HEK293T (cell line): Measurements from ENCODE around the gene FGGY.
"Not testable (repeated sequence)": the region's sequence is repeated elsewhere in the genome, so short reads cannot be mapped to it uniquely, and the experiment has no call there.

Experiments
- CTCF ChIA-PET: fragments of 350-600 bp; formaldehyde crosslinking; extraction: SDS; loops from one replicate; lab custom pipeline; 2021; ENCODE audit warnings: antibody characterized with exemption, inconsistent platforms; lab: Yijun Ruan, JAX
- POLR2A ChIA-PET: fragments of 350-600 bp; formaldehyde crosslinking; extraction: SDS; loops from one replicate; lab custom pipeline; 2020; ENCODE audit warnings: antibody characterized with exemption, inconsistent platforms; lab: Yijun Ruan, JAX
- DNase-seq: peaks from one replicate; pipeline ENCODE4 v3.0.0; 2012; ENCODE audit warnings: mixed read lengths; ENCODE audit errors: extremely low spot score
- ARNT ChIP-seq: fragments of 450-650 bp; IDR thresholded peaks from 2 replicates; pipeline ENCODE4 v1.6.1; 2017; ENCODE audit warnings: mild to moderate bottlenecking
- BHLHE40 ChIP-seq: fragments of 450-650 bp; IDR thresholded peaks from 2 replicates; pipeline ENCODE4 v1.6.1; 2016; ENCODE audit warnings: mild to moderate bottlenecking, moderate library complexity, borderline replicate concordance
- CTBP1 ChIP-seq: fragments of 450-650 bp; IDR thresholded peaks from 2 replicates; pipeline ENCODE4 v1.6.1; 2016; ENCODE audit warnings: borderline replicate concordance
- ELF4 ChIP-seq: fragments of 450-650 bp; IDR thresholded peaks from 2 replicates; pipeline ENCODE4 v1.6.1; 2017; ENCODE audit warnings: antibody characterized with exemption
- FOXA1 ChIP-seq: fragments of 450-650 bp; IDR thresholded peaks from 2 replicates; pipeline ENCODE4 v1.6.1; 2016; ENCODE audit warnings: mild to moderate bottlenecking
- FOXK2 ChIP-seq: fragments of 450-650 bp; IDR thresholded peaks from 2 replicates; pipeline ENCODE4 v1.6.1; 2016; ENCODE audit warnings: mild to moderate bottlenecking
- FOXM1 ChIP-seq: fragments of 450-650 bp; IDR thresholded peaks from 2 replicates; pipeline ENCODE4 v1.6.1; 2017; ENCODE audit warnings: mild to moderate bottlenecking, borderline replicate concordance
- HDGF ChIP-seq: fragments of 450-650 bp; IDR thresholded peaks from 2 replicates; pipeline ENCODE4 v1.6.1; 2017; ENCODE audit warnings: antibody characterized with exemption, borderline replicate concordance
- L3MBTL2 ChIP-seq: fragments of 450-650 bp; conservative IDR thresholded peaks from 2 replicates; pipeline ENCODE4 v1.6.1; 2016; ENCODE audit warnings: mild to moderate bottlenecking
- LEF1 ChIP-seq: fragments of 450-650 bp; IDR thresholded peaks from 2 replicates; pipeline ENCODE4 v1.6.1; 2017; ENCODE audit warnings: mild to moderate bottlenecking, borderline replicate concordance
- NFRKB ChIP-seq: fragments of 450-650 bp; IDR thresholded peaks from 2 replicates; pipeline ENCODE4 v1.6.1; 2016; ENCODE audit warnings: mild to moderate bottlenecking, moderate library complexity
- PKNOX1 ChIP-seq: fragments of 450-650 bp; IDR thresholded peaks from 2 replicates; pipeline ENCODE4 v1.6.1; 2016
- SP1 ChIP-seq: fragments of 450-650 bp; IDR thresholded peaks from 2 replicates; pipeline ENCODE4 v1.6.1; 2017
- SUZ12 ChIP-seq: fragments of 450-650 bp; IDR thresholded peaks from 2 replicates; pipeline ENCODE4 v1.6.1; 2016; ENCODE audit warnings: mild to moderate bottlenecking
- TARDBP ChIP-seq: fragments of 450-650 bp; IDR thresholded peaks from 2 replicates; pipeline ENCODE4 v1.6.1; 2016
- ZNF384 ChIP-seq: fragments of 450-650 bp; IDR thresholded peaks from 2 replicates; pipeline ENCODE4 v1.6.1; 2016

Gene FGGY

GRCh38 chr1:59350521-59350920 is 53.6 kb downstream of the FGGY start:
- ChIA-PET POLR2A (no interaction called here), CTCF (no interaction called here)
- TF ChIP-seq HDGF (no peak), NFRKB (no peak), ARNT (no peak), ZNF384 (no peak), SP1 (no peak), PKNOX1 (no peak), CTBP1 (no peak), FOXM1 (no peak), FOXK2 (no peak), LEF1 (no peak), FOXA1 (no peak), L3MBTL2 (no peak)
- DNase-seq: no peak

DNA sequence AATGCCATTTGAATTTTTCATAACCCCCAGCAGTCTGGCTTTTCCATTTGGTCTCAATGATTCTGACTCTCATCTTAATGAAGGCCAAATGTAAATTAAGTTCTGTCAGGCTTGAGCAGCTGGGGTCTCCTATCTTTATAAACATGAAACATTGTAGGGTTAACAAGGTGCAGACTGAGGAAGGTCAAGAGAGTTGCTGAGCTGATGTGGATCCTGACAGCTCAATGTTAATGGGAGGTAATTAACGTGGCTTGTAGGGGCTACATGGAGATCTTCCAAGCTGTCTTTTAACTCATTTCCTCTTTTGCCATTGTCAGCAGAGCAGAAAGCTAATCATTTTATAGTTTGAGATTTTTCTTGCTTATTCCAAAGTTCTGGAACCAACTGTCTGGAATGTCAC is 55.2 kb downstream of the FGGY start:
- ChIA-PET POLR2A (no interaction called here), CTCF (interaction anchor here (0.5 to 1.5 kb wide), 2 partner anchors 15 to 367 kb away, joined by 3 to 4 read pairs; no protein-coding TSS in a partner anchor)
- no peak for TF ChIP-seq FOXM1
- no peak for DNase-seq

DNA sequence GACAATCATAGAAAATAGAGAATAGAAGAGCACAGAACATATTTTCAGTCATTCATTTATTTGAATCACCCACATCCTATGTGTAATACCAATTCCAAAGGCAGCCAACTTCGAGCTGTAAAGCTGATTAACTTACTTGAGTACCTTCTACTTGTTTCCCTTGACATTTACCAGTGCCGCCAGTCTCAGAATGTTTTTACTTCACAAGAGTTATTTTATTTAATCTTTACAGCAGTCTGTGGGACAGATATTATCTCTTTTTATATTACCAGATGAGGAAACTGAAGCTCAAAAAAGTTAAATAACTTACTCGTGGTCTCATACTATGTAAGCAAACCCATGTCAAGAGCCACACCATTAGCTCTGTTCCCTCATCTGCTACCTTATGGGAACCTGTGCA is 56.6 kb downstream of the FGGY start:
- CTCF ChIA-PET: no interaction called here
- POLR2A ChIA-PET: interaction anchor here (1.2 kb wide), 2 partner anchors 57 to 570 kb away, joined by 3 to 4 read pairs; partner anchors contain the start of gene JUN
- no peak for DNase-seq
- TF ChIP-seq FOXA1 (no peak), FOXK2 (no peak), BHLHE40 (no peak), SUZ12 (no peak), SP1 (no peak), ARNT (no peak), TARDBP (no peak), NFRKB (no peak), ZNF384 (no peak), CTBP1 (no peak), ELF4 (no peak), FOXM1 (no peak), PKNOX1 (no peak), LEF1 (no peak), L3MBTL2 (no peak), HDGF (no peak)

GRCh38 chr1:59354239-59354638 is 57.3 kb downstream of the FGGY start:
- DNase-seq, CTCF ChIA-PET: not testable (repeated sequence)
- POLR2A ChIA-PET: interaction anchor here (1.2 kb wide), 2 partner anchors 58 to 570 kb away, joined by 3 to 4 read pairs; partner anchors contain the start of gene JUN

- no peak for DNase-seq
- CTCF ChIA-PET: interaction anchor here (0.6 kb wide), 1 partner anchor 454 kb away, joined by 5 read pairs; no protein-coding TSS in a partner anchor
- POLR2A ChIA-PET: no interaction called here
- TF ChIP-seq ELF4: no peak
- no peak for TF ChIP-seq CTBP1
- no peak for TF ChIP-seq LEF1
- TF ChIP-seq HDGF: no peak
- no peak for TF ChIP-seq ARNT
- TF ChIP-seq PKNOX1: no peak
- TF ChIP-seq FOXA1: no peak
- TF ChIP-seq BHLHE40: no peak
- no peak for TF ChIP-seq SP1
Measured at GRCh38 chr1:59354709-59355337, 57.9 kb downstream of the FGGY start.

DNA sequence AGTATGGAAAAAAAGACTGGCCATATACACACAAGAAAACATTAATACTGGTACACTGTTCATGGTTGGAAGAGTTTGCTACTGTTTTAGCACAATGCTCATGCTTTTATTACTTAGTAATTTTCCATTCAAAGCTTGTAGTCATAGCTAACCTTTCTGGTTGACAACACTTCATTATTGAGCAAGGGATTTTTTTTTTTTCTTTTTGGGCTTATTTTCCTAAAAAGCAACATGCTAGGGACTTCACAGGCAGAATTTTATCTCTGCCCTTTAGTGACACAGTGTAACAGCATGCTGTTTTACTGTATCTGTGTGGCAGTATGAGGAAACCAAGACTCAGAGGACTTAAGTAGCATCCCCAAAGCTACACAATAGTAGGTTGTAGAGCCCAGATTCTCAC is 58.5 kb downstream of the FGGY start:
- ChIA-PET POLR2A (no interaction called here), CTCF (interaction anchor here (0.6 kb wide), 1 partner anchor 455 kb away, joined by 5 read pairs; no protein-coding TSS in a partner anchor)
- no peak for TF ChIP-seq ELF4
- no peak for TF ChIP-seq PKNOX1
- no peak for TF ChIP-seq FOXA1
- TF ChIP-seq TARDBP: no peak
- no peak for TF ChIP-seq NFRKB
- TF ChIP-seq LEF1: no peak
- no peak for TF ChIP-seq ZNF384
- TF ChIP-seq HDGF: no peak
- TF ChIP-seq L3MBTL2: no peak
- no peak for TF ChIP-seq SUZ12
- TF ChIP-seq ARNT: no peak
- TF ChIP-seq BHLHE40: no peak
- no peak for TF ChIP-seq FOXM1
- no peak for TF ChIP-seq SP1
- DNase-seq: no peak
